Measurements from ENCODE around the gene MILR1.

The MILR1 gene

DNA sequence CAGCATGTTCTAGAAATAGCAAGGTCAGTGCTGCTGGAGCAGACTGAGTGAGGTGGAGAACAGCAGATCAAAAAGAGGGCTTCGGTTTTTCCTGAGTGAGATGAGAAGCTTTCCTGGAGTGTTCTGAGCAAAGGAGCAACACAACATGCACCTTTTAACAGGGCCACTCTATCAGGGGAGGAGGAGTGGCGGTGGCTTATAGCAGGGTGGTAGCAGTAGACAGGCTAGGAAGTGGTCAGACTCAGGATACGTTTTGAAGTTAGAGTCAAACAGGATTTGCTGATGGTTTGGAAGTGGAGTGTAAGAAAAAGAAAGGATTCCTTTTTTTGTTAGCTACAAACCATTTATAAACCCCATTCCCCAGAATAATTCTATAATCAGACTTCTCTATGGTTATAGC lies 35.5 kb downstream of the MILR1 start:
- Histone ChIP-seq H3K4me2 (ENCODE audit: low read depth, low read length, poor library complexity, severe bottlenecking) (no peak overlapping the region), H3K9me2 (replicated peaks; ENCODE audit: insufficient read depth, low read length) (no peaks in the 10 kb centered on the region), H3F3A (ENCODE audit: insufficient read depth) (no peaks in the 10 kb centered on the region), H3K4me3 (ENCODE audit: insufficient read depth, low read length, poor library complexity, severe bottlenecking) (no peak overlapping the region), H3K27ac (ENCODE audit: low read depth, low read length) (no peak overlapping the region), H4K20me1 (ENCODE audit: low read depth, low read length) (no peaks in the 10 kb centered on the region), H3K9me3 (ENCODE audit: insufficient read depth, low read length) (no peaks in the 10 kb centered on the region), H3K36me3 (ENCODE audit: low read length) (peaks cover 45% of the 10 kb centered on the region), H3K79me2 (ENCODE audit: insufficient read depth, low read length) (no peaks in the 10 kb centered on the region), H3K9ac (ENCODE audit: low read length) (no peak overlapping the region), H2AFZ (ENCODE audit: low read depth, low read length, severe bottlenecking) (no peak overlapping the region), H3K27me3 (ENCODE audit: low read length) (no peaks in the 10 kb centered on the region)
- TF ChIP-seq, protein P1, sequence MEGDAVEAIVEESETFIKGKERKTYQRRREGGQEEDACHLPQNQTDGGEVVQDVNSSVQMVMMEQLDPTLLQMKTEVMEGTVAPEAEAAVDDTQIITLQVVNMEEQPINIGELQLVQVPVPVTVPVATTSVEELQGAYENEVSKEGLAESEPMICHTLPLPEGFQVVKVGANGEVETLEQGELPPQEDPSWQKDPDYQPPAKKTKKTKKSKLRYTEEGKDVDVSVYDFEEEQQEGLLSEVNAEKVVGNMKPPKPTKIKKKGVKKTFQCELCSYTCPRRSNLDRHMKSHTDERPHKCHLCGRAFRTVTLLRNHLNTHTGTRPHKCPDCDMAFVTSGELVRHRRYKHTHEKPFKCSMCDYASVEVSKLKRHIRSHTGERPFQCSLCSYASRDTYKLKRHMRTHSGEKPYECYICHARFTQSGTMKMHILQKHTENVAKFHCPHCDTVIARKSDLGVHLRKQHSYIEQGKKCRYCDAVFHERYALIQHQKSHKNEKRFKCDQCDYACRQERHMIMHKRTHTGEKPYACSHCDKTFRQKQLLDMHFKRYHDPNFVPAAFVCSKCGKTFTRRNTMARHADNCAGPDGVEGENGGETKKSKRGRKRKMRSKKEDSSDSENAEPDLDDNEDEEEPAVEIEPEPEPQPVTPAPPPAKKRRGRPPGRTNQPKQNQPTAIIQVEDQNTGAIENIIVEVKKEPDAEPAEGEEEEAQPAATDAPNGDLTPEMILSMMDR (IDR thresholded peaks at IDR 0.05; ENCODE audit: insufficient read depth, low read length, poor library complexity, severe bottlenecking), result no peak
- TF ChIP-seq EZH2phosphoT487 (conservative IDR thresholded peaks at IDR 0.05; ENCODE audit: low read length), result no peak

GRCh38 chr17:64488301-64488700 lies 39.4 kb downstream of the MILR1 start:
- peaks cover 5% of the 10 kb centered on the region for H3K79me2 ChIP-seq (ENCODE audit: insufficient read depth, low read length)
- no peaks in the 10 kb centered on the region for H4K20me1 ChIP-seq (ENCODE audit: low read depth, low read length)
- H3K4me2 ChIP-seq (ENCODE audit: low read depth, low read length, poor library complexity, severe bottlenecking), result no peak overlapping the region
- H3K9ac ChIP-seq (ENCODE audit: low read length), result no peak overlapping the region
- no peak overlapping the region for H2AFZ ChIP-seq (ENCODE audit: low read depth, low read length, severe bottlenecking)
- TF ChIP-seq, protein P1 (IDR thresholded peaks at IDR 0.05; ENCODE audit: insufficient read depth, low read length, poor library complexity, severe bottlenecking), result no peak
- no peak for TF ChIP-seq EZH2phosphoT487 (conservative IDR thresholded peaks at IDR 0.05; ENCODE audit: low read length)
- H3K9me3 ChIP-seq (ENCODE audit: insufficient read depth, low read length), result no peaks in the 10 kb centered on the region
- H3F3A ChIP-seq (ENCODE audit: insufficient read depth), result peaks cover 14% of the 10 kb centered on the region; the same call in 1 of the 2 replicates
- no peak overlapping the region for H3K4me3 ChIP-seq (ENCODE audit: insufficient read depth, low read length, poor library complexity, severe bottlenecking)
- peaks cover 41% of the 10 kb centered on the region for H3K36me3 ChIP-seq (ENCODE audit: low read length)
- no peak overlapping the region for H3K27ac ChIP-seq (ENCODE audit: low read depth, low read length)
- no peaks in the 10 kb centered on the region for H3K9me2 ChIP-seq (replicated peaks; ENCODE audit: insufficient read depth, low read length)
- H3K27me3 ChIP-seq (ENCODE audit: low read length), result no peaks in the 10 kb centered on the region

- Histone ChIP-seq H4K20me1 (ENCODE audit: low read depth, low read length) (no peaks in the 10 kb centered on the region), H3K9me2 (replicated peaks; ENCODE audit: insufficient read depth, low read length) (no peaks in the 10 kb centered on the region), H3K4me3 (ENCODE audit: insufficient read depth, low read length, poor library complexity, severe bottlenecking) (no peak overlapping the region), H2AFZ (ENCODE audit: low read depth, low read length, severe bottlenecking) (no peak overlapping the region), H3F3A (ENCODE audit: insufficient read depth) (peaks cover 27% of the 10 kb centered on the region), H3K79me2 (ENCODE audit: insufficient read depth, low read length) (peaks cover 30% of the 10 kb centered on the region), H3K9me3 (ENCODE audit: insufficient read depth, low read length) (no peaks in the 10 kb centered on the region), H3K27ac (ENCODE audit: low read depth, low read length) (no peak overlapping the region), H3K4me2 (ENCODE audit: low read depth, low read length, poor library complexity, severe bottlenecking) (no peak overlapping the region), H3K27me3 (ENCODE audit: low read length) (no peaks in the 10 kb centered on the region), H3K9ac (ENCODE audit: low read length) (no peak overlapping the region), H3K36me3 (ENCODE audit: low read length) (peaks cover 37% of the 10 kb centered on the region)
- no peak for TF ChIP-seq EZH2phosphoT487 (conservative IDR thresholded peaks at IDR 0.05; ENCODE audit: low read length)
- TF ChIP-seq, protein P1 (IDR thresholded peaks at IDR 0.05; ENCODE audit: insufficient read depth, low read length, poor library complexity, severe bottlenecking), result peak; percentile 46
These were observed 42.3 kb downstream of the MILR1 start for GRCh38 chr17:64491034-64491860.

Measured in SU-DHL-6 (cell line).